NCI-H1417 treated with DMSO at 0.1 percent for 48 hours (cell line): ENCODE data around the gene FAM219B.
"Not testable (repeated sequence)": the region's sequence is repeated elsewhere in the genome, so short reads cannot be mapped to it uniquely, and the experiment has no call there.

Experiments
- DNase-seq: peaks from one replicate; lab custom pipeline; 2025; lab: John Stamatoyannopoulos, UW

The FAM219B gene

DNA sequence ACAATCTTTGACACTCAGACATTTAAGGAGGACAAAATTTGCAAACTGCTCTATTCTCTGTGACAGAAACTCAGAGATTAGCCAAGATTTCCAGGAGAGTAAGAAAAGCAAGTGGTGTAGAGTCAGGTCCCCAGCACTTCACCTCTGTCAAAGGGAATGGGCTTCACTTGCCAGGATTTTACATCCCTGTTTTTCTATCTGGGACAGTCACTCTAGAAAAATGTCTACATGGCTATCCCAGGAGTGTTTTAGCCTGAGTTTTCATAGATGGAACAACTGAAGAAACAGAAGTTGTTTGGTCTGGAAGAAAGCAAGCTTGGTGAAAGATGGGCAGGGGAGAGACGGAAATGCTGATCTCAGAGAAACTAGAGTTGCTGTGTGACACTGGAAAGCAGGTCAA lies 3.0 kb downstream of the FAM219B start:
- DNase-seq, result no peak

DNA sequence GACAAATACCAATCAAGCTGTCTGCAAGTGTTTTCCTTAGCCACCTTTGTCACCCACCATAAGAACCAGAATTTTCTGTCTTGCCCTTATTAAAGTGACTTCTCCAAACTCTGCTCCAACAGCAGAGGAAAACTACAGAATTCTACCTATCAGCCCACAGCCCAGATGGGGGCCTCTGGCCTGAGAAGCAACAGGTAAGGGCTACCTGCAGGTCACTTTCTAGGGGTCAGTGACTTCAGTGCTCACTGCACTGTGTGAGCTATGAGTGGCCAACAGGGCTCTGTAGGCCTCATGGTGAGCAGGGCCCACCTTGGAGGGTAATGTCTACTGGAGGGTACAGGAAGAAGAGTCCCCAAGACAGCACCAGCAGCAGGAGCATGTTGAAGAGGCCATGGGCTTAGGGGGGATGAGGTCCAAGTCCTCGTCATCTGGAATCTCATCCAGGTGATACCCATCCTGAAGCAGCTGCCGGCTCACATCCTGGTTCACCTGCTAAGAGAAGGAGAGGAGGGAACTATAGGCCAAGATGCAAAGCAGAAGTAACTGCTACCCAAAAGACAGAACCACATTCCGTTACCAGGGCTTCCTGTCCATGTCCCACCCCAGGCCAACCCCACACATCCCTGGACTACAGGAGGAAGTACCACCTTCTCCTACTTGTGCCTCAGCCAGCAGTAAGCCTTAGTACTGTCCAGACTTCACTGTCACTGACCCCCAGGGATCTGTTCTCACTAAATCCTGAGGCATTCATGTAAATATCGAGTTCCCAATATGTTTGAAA lies 4.2 kb downstream of the FAM219B start:
- DNase-seq, result no peak

- no peak for DNase-seq
Measured at GRCh38 chr15:74901612-74902063, 5.0 kb downstream of the FAM219B start.

DNA sequence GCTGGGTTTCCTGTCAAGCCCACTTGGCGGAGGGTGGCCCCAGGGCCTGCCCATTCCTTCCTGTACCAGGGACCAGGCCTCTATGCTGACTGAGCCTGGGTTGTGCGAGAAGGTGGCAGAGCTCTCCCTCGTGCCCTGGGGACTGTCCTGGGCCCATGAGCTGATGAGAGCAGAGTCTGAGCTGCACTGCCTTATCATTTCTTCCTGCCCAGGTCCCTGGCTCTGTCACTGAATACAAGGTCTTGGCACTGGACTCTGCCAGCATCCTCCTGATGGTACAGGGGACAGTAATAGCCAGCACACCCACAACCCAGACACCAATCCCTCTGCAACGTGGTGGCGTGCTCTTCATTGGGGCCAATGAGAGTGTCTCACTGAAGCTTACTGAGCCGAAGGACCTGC lies 9.3 kb downstream of the FAM219B start:
- DNase-seq, result no peak

DNA sequence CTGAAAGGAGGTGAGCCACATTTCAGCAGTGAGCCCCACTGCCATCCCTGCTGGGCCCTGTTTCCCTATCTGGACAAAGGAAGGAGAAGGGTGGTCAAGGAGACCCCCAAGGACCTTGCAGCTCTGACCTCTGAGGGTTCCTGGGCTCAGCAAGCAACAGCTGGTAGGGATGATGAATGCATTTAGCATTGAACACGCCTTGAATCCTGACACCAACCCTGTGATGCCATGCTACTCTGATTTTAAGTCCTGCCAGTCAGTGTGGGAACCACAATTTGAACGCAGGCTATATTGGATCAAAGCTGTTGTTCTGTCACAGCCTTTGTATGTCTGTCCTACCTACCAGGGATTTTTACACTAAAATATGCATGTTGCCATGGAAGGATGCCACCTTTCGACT lies 10.3 kb downstream of the FAM219B start:
- DNase-seq, result no peak

DNA sequence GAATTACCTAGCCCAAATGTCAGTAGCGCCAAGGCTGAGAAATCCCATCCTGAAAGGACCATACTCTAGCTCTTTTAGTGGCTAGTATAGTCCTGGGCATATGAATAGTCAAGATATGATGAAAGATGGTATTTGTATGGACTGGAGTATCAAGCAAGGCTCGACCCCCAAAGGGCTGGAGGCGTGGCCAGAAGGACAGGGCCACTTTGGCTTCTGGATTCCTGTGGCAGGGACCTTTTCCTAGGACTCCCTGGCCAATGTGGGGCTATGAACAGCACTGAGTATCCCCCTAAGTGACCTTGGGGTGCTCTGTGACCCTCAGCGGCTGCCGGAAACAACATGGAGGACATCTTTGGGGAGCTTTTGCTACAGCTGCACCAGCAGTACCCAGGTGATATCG lies 10.8 kb downstream of the FAM219B start:
- no peak for DNase-seq

- DNase-seq, result not testable (repeated sequence)
Measured at GRCh38 chr15:74894383-74894782, 12.3 kb downstream of the FAM219B start.

DNA sequence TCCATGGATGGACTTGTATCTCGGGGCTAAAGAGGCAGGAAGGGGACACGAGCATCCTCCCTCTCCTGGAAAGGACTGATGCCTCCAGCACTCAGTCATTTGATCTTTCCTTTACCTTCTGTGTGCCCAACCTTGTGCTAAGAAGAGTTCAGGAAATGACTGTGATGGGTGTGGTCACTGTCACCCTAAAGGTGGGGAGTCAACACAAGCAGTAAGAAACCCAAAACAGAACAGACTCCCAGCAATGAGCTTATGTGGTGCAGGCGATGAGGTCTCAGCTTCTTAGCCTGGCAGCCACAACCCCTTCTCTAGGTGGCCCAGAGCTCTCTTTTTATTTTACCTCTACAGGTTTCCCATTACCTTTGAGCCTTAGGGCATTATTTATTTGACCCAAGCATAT lies 13.0 kb downstream of the FAM219B start:
- no peak for DNase-seq

- no peak for DNase-seq
Measured at GRCh38 chr15:74892931-74893330, 13.7 kb downstream of the FAM219B start.

DNA sequence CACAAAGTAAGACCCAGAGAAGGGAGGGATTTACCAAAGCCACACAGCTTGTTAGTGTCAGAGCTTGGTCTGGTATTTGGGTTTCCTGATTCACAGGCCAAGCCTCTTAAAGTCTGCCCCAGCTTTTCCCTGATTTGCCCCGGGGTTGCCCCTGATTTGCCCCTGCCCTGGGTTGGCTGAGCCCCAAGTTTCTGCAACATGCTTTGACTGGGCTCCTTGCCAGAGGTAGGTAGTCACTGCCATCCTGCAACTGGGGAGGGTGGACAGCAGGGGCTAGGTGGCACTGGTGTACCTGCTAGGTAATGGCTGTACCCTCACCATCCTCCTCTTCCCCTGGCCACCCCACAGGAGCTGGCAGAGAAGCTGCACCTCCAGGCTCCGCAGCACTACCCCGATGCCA lies 14.3 kb downstream of the FAM219B start:
- DNase-seq, result no peak

GRCh38 chr15:74891469-74891868 lies 15.2 kb downstream of the FAM219B start:
- DNase-seq, result no peak

- DNase-seq, result no peak
Measured at GRCh38 chr15:74890665-74890960, 16.0 kb downstream of the FAM219B start.

- DNase-seq, result peak; percentile 39
Measured at GRCh38 chr15:74889883-74890664, 16.6 kb downstream of the FAM219B start, which contains the start of gene MPI. Gene MPI, plus strand, starts transcription at chr15:74890042. Its CDS starts 32 bp downstream, at chr15:74890074.

GRCh38 chr15:74889390-74889882 lies 17.2 kb downstream of the FAM219B start:
- DNase-seq, result no peak

DNA sequence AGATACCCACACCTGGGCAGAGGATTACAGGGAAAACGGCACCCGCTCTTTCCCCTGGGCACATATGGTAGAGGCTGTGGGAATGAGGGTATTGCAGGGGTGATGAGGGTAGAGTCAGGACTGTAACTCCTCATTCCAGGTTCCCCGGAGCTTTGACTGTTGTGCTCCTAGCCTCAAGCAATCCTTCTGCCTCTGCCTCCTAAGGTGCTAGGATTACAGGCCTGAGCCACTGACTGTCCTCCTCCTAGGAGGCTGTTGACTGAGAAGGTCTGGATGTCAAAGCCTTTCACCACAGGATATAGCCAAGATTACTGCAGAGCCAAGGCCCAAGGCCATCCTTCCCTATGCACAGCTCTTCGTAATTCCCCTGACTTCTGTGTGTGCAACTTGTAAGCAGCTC lies 17.9 kb downstream of the FAM219B start:
- DNase-seq, result no peak

DNA sequence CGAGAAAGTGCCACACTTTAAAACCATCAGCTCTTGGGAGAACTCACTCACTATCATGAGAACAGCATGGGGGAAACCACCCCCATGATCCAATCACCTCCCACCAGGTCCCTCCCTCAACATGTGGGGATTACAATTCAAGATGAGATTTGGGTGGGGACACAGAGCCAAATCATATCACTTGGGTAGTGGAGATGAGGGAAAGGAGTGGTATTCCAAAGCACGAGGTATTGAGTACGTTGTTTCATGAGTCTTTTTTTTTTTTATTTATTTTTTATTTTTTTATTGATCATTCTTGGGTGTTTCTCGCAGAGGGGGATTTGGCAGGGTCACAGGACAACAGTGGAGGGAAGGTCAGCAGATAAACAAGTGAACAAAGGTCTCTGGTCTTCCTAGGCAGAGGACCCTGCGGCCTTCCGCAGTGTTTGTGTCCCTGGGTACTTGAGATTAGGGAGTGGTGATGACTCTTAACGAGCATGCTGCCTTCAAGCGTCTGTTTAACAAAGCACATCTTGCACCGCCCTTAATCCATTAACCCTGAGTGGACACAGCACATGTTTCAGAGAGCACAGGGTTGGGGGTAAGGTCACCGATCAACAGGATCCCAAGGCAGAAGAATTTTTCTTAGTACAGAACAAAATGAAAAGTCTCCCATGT lies 19.0 kb downstream of the FAM219B start:
- not testable (repeated sequence) for DNase-seq

- DNase-seq, result no peak
Measured at GRCh38 chr15:74885461-74885860, 21.2 kb downstream of the FAM219B start.

GRCh38 chr15:74884428-74885223 lies 22.0 kb downstream of the FAM219B start:
- no peak for DNase-seq

DNA sequence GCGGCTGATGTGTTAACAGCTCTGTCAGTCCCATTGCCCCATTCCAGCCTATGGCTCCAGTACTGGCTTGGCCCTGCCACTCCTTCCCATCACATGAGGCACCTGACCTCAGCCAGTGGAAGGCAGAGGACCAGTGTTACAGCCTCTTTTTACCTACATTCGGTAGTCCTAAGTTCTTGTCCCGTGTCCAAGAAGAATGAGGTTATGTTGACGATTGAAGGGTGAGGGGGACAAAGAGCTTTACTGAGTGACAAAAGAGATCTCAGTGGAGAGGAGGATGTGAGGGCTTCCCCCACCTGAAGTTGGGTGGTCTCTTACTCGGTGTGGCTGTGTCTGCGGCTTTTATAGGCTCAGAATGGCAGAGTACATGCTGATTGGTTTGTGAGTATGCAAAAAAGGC lies 24.1 kb downstream of the FAM219B start:
- DNase-seq, result no peak

DNA sequence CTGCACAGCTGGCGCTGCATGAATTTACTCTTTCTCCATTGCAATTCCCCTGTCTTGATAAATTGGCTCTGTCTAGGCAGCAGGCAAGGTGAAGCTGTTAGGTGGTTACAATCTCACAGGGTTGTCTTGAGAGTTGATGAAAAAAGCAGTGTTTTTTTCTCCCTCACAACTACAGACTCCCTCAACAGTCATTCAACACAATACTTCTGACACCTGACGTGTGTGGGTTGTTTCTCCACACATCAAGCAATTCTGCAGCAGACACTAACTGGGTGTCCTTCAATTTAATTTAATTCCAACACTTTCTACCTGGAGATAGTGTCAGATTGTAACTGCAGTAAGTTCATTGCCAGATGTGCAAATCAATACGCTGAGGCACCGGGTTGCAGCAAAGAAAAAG lies 28.4 kb downstream of the FAM219B start:
- DNase-seq, result no peak

- DNase-seq, result no peak
Measured at GRCh38 chr15:74873756-74874424, 32.8 kb downstream of the FAM219B start.
